Central memory CD8-positive, alpha-beta T cell (primary cell): Measurements from ENCODE around the gene CHCHD4.
"Not testable (repeated sequence)": the region's sequence is repeated elsewhere in the genome, so short reads cannot be mapped to it uniquely, and the experiment has no call there.

Experiments
- ATAC-seq: fragments of 150-1000 bp; cut with Tn5 transposase; replicated peaks from 2 replicates; pipeline ENCODE4 v1.10.0; 2022; ENCODE audit warnings: mild to moderate bottlenecking, moderate FRiP score, moderate number of reproducible peaks; ENCODE audit not compliant: poor library complexity, severe bottlenecking; ENCODE audit errors: extremely low read depth
- DNase-seq, 2 donors: peaks; one replicate each; pipeline ENCODE4 v3.0.0; 2021; ENCODE audit warnings: low spot score in 2 of 2
- H3K27ac Mint-ChIP-seq: one replicate; pipeline ENCODE4 v1.8.0; 2022; ENCODE audit warnings: low read depth, mild to moderate bottlenecking, moderate library complexity, mixed read lengths
- H3K27me3 Mint-ChIP-seq: one replicate; pipeline ENCODE4 v1.8.0; 2022; ENCODE audit warnings: mixed read lengths
- H3K36me3 Mint-ChIP-seq: one replicate; pipeline ENCODE4 v1.8.0; 2022; ENCODE audit warnings: mild to moderate bottlenecking, moderate library complexity, mixed read lengths; ENCODE audit not compliant: insufficient read depth
- H3K4me1 Mint-ChIP-seq: one replicate; pipeline ENCODE4 v1.8.0; 2022; ENCODE audit warnings: mixed read lengths
- H3K4me3 Mint-ChIP-seq: one replicate; pipeline ENCODE4 v1.8.0; 2022; ENCODE audit warnings: mild to moderate bottlenecking, moderate library complexity, mixed read lengths
- H3K9me3 Mint-ChIP-seq: one replicate; pipeline ENCODE4 v1.8.0; 2022; ENCODE audit warnings: mixed read lengths

Gene CHCHD4

GRCh38 chr3:14128724-14129123 lies 4.1 kb upstream of the CHCHD4 start:
- Mint-ChIP-seq H3K27ac (peak overlapping the region; percentile 58), H3K27me3 (no peaks in the 10 kb centered on the region), H3K4me3 (no peak overlapping the region), H3K36me3 (peaks cover 68% of the 10 kb centered on the region), H3K9me3 (no peaks in the 10 kb centered on the region), H3K4me1 (peaks cover 46% of the 10 kb centered on the region)
- ATAC-seq, result no peak
- no peak for DNase-seq

GRCh38 chr3:14127516-14128161 lies 3.0 kb upstream of the CHCHD4 start:
- Mint-ChIP-seq H3K36me3 (peaks cover 62% of the 10 kb centered on the region), H3K9me3 (no peaks in the 10 kb centered on the region), H3K27me3 (no peaks in the 10 kb centered on the region), H3K4me1 (peaks cover 57% of the 10 kb centered on the region), H3K4me3 (no peak overlapping the region), H3K27ac (peak overlapping the region; percentile 58)
- DNase-seq (no peak), ATAC-seq (no peak)

GRCh38 chr3:14126887-14127505 lies 2.3 kb upstream of the CHCHD4 start:
- H3K4me3 Mint-ChIP-seq, result peak overlapping the region; percentile 95
- H3K9me3 Mint-ChIP-seq, result no peaks in the 10 kb centered on the region
- H3K4me1 Mint-ChIP-seq, result peaks cover 63% of the 10 kb centered on the region
- peaks cover 58% of the 10 kb centered on the region for H3K36me3 Mint-ChIP-seq
- DNase-seq, result no peak
- no peaks in the 10 kb centered on the region for H3K27me3 Mint-ChIP-seq
- no peak for ATAC-seq
- H3K27ac Mint-ChIP-seq, result peak overlapping the region; percentile 99

- Mint-ChIP-seq H3K27me3 (no peaks in the 10 kb centered on the region), H3K4me1 (peaks cover 70% of the 10 kb centered on the region)
- DNase-seq, result no peak
These were observed 1.6 kb upstream of the CHCHD4 start for GRCh38 chr3:14126017-14126886.

GRCh38 chr3:14125193-14126016 lies 735 bp upstream of the CHCHD4 start:
- peak; percentile 16 for ATAC-seq
- Mint-ChIP-seq H3K4me3 (peak overlapping the region; percentile 95), H3K4me1 (peaks cover 74% of the 10 kb centered on the region)

More at GRCh38 chr3:14126017-14126886, 1.6 kb upstream of the CHCHD4 start:
- Mint-ChIP-seq H3K4me3 (peak overlapping the region; percentile 95), H3K27ac (peak overlapping the region; percentile 99), H3K36me3 (peaks cover 54% of the 10 kb centered on the region), H3K9me3 (no peaks in the 10 kb centered on the region)
- no peak for ATAC-seq

GRCh38 chr3:14124223-14124614 lies 451 bp downstream of the CHCHD4 start:
- Mint-ChIP-seq H3K4me3 (peak overlapping the region; percentile 95), H3K27ac (peak overlapping the region; percentile 99), H3K9me3 (no peaks in the 10 kb centered on the region), H3K4me1 (peaks cover 71% of the 10 kb centered on the region), H3K27me3 (no peaks in the 10 kb centered on the region), H3K36me3 (peaks cover 36% of the 10 kb centered on the region)
- ATAC-seq (peak; percentile 17), DNase-seq (no peak)

More at GRCh38 chr3:14125193-14126016, 735 bp upstream of the CHCHD4 start:
- Mint-ChIP-seq H3K9me3 (no peaks in the 10 kb centered on the region), H3K36me3 (peaks cover 47% of the 10 kb centered on the region), H3K27me3 (no peaks in the 10 kb centered on the region), H3K27ac (peak overlapping the region; percentile 99)
- DNase-seq, result no peak

GRCh38 chr3:14123308-14124222 lies 1.1 kb downstream of the CHCHD4 start:
- H3K4me3 Mint-ChIP-seq, result peak overlapping the region; percentile 95
- peaks cover 68% of the 10 kb centered on the region for H3K4me1 Mint-ChIP-seq
- H3K27ac Mint-ChIP-seq, result peak overlapping the region; percentile 99
- DNase-seq (no peak), ATAC-seq (no peak)
- H3K27me3 Mint-ChIP-seq, result no peaks in the 10 kb centered on the region
- no peaks in the 10 kb centered on the region for H3K9me3 Mint-ChIP-seq
- peaks cover 33% of the 10 kb centered on the region for H3K36me3 Mint-ChIP-seq

GRCh38 chr3:14122301-14122700 lies 2.4 kb downstream of the CHCHD4 start:
- no peak for ATAC-seq
- H3K4me3 Mint-ChIP-seq, result peak overlapping the region; percentile 30
- peaks cover 55% of the 10 kb centered on the region for H3K4me1 Mint-ChIP-seq
- H3K36me3 Mint-ChIP-seq, result peaks cover 24% of the 10 kb centered on the region
- no peaks in the 10 kb centered on the region for H3K27me3 Mint-ChIP-seq
- no peak for DNase-seq
- H3K9me3 Mint-ChIP-seq, result no peaks in the 10 kb centered on the region
- peak overlapping the region; percentile 47 for H3K27ac Mint-ChIP-seq

- Mint-ChIP-seq H3K9me3 (no peaks in the 10 kb centered on the region), H3K4me1 (peaks cover 51% of the 10 kb centered on the region), H3K36me3 (peaks cover 24% of the 10 kb centered on the region), H3K27me3 (no peaks in the 10 kb centered on the region), H3K4me3 (no peak overlapping the region), H3K27ac (peak overlapping the region; percentile 47)
- ATAC-seq, result no peak
- no peak for DNase-seq
These were observed 2.8 kb downstream of the CHCHD4 start for GRCh38 chr3:14121859-14122258.

GRCh38 chr3:14120921-14121448 lies 3.7 kb downstream of the CHCHD4 start:
- H3K4me1 Mint-ChIP-seq, result peaks cover 42% of the 10 kb centered on the region
- not testable (repeated sequence) for H3K9me3 Mint-ChIP-seq, H3K27ac Mint-ChIP-seq, DNase-seq, H3K27me3 Mint-ChIP-seq, ATAC-seq, H3K4me3 Mint-ChIP-seq
- peaks cover 22% of the 10 kb centered on the region for H3K36me3 Mint-ChIP-seq
